Lower leg skin (tissue), 3 donors: Measurements from ENCODE around the gene ABCC12.

Experiments used
- POLR2A ChIP-seq, 2 donors: fragments of 450-650 bp; IDR thresholded peaks; one replicate each; pipeline ENCODE4 v1.6.1; 2016 to 2017; ENCODE audit warnings: antibody characterized with exemption in 2 of 2, mild to moderate bottlenecking in 1 of 2, moderate library complexity in 1 of 2
- TF ChIP-seq, protein P1 (sequence below), 3 donors: fragments of 450-650 bp; IDR thresholded peaks; one replicate each; pipeline ENCODE4 v1.5.1; 2016; ENCODE audit warnings: antibody characterized with exemption in 3 of 3, mild to moderate bottlenecking in 3 of 3, moderate library complexity in 2 of 3

DNA sequence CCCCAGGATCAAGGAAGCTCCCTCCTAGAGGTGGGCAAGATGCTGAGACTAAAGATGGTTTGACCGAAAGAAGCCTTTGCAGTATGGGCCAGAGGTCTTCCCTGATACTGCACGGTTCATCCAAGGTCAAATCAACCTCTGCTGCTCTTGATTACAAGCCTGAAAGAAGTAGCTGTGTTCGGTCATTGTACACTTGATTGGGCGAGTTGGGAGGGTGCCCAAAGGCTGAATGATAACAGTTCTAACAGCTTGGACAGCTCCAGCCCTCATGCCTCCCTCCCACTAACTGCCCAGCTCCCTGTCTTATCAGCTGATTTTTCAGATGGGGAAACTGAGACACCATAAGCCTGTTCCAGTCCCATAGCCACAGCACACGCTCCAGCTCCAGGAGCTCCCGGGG is 42.8 kb downstream of the ABCC12 start:
- TF ChIP-seq, protein P1, sequence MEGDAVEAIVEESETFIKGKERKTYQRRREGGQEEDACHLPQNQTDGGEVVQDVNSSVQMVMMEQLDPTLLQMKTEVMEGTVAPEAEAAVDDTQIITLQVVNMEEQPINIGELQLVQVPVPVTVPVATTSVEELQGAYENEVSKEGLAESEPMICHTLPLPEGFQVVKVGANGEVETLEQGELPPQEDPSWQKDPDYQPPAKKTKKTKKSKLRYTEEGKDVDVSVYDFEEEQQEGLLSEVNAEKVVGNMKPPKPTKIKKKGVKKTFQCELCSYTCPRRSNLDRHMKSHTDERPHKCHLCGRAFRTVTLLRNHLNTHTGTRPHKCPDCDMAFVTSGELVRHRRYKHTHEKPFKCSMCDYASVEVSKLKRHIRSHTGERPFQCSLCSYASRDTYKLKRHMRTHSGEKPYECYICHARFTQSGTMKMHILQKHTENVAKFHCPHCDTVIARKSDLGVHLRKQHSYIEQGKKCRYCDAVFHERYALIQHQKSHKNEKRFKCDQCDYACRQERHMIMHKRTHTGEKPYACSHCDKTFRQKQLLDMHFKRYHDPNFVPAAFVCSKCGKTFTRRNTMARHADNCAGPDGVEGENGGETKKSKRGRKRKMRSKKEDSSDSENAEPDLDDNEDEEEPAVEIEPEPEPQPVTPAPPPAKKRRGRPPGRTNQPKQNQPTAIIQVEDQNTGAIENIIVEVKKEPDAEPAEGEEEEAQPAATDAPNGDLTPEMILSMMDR (IDR thresholded peaks at IDR 0.05) = no peak
- no peak for TF ChIP-seq POLR2A (IDR thresholded peaks at IDR 0.05)
